HepG2 (cell line): ENCODE data around the gene POLG2. TPM values are rescaled to one million over a fixed set of nuclear protein-coding genes. Genes with fewer than 3 reads are reported as not detected.

Experiments
- CREM ChIP-seq, 2 experiments: sonication (generic) in 1 of 2; formaldehyde crosslinking in 1 of 2; IDR thresholded peaks; 2 replicates each; pipeline versions ENCODE4 v1.4.0 to v1.6.1; 2016 to 2020; ENCODE audit warnings: antibody characterized with exemption in 1 of 2, mild to moderate bottlenecking in 1 of 2, missing genetic modification reagents in 1 of 2
- FOXC1 ChIP-seq: sonication (generic); formaldehyde crosslinking; IDR thresholded peaks from 2 replicates; pipeline ENCODE4 v1.8.0; 2022; ENCODE audit warnings: mild to moderate bottlenecking, missing genetic modification reagents, borderline replicate concordance
- HNF4G ChIP-seq, 2 experiments: sonication (generic) in 1 of 2; formaldehyde crosslinking in 1 of 2; IDR thresholded peaks; 2 replicates each; pipeline versions ENCODE4 v1.4.0 to v1.6.1; 2011 to 2020; ENCODE audit warnings: borderline replicate concordance in 2 of 2, low read depth in 2 of 2, mild to moderate bottlenecking in 2 of 2, low read length in 1 of 2, missing genetic modification reagents in 1 of 2, moderate library complexity in 1 of 2
- NFKB2 ChIP-seq: sonication (generic); formaldehyde crosslinking; IDR thresholded peaks from 2 replicates; pipeline ENCODE4 v1.4.0; 2020; ENCODE audit warnings: missing genetic modification reagents, borderline replicate concordance
- SRSF1 ChIP-seq: fragments of 200-400 bp; formaldehyde crosslinking; optimal IDR thresholded peaks from 2 replicates; pipeline ENCODE3; 2017; ENCODE audit warnings: mild to moderate bottlenecking, low read depth, low read length, moderate library complexity
- ZNF326 ChIP-seq: sonication (generic); formaldehyde crosslinking; IDR thresholded peaks from 2 replicates; pipeline ENCODE4 v1.4.0; 2020; ENCODE audit warnings: missing genetic modification reagents, borderline replicate concordance
- ZNF557 ChIP-seq: sonication (generic); formaldehyde crosslinking; IDR thresholded peaks from 2 replicates; pipeline ENCODE4 v1.4.0; 2020; ENCODE audit warnings: missing genetic modification reagents
- ZNF747 ChIP-seq: sonication (generic); formaldehyde crosslinking; IDR thresholded peaks from 2 replicates; pipeline ENCODE4 v1.8.1; 2023; ENCODE audit warnings: missing genetic modification reagents, mild to moderate bottlenecking, borderline replicate concordance
- polyA plus RNA-seq, 8 experiments: library from polyadenylated mRNA; depleted of rRNA in 3 of 8; stranded (reverse) in 7 of 8; unstranded in 1 of 8; fragments of >200 nt; fragmentation: Illumina TruSeq in 4 of 8; extraction: Trizol in 4 of 8; gene quantifications; 2 replicates each; pipeline versions ENCODE4 v1.2.1 to v1.2.3, GENCODE V29; 2011 to 2016; ENCODE audit warnings: low read depth in 4 of 8, missing spikeins in 1 of 8, mixed read lengths in 1 of 8; ENCODE audit not compliant: insufficient read depth in 1 of 8
- total RNA-seq, 5 experiments: library from RNA; depleted of rRNA; stranded (reverse); fragments of >200 nt; fragmentation: Illumina TruSeq; extraction: Trizol; gene quantifications; 2 replicates each; pipeline ENCODE4 v1.2.3, GENCODE V29; 2016; ENCODE audit warnings: low read depth in 1 of 5
- TF ChIP-seq, protein P1 (sequence below): sonication (generic); formaldehyde crosslinking; IDR thresholded peaks from 2 replicates; pipeline ENCODE4 v1.5.0; 2020; ENCODE audit warnings: mild to moderate bottlenecking, missing genetic modification reagents, borderline replicate concordance
- TF ChIP-seq, protein P2 (sequence below): sonication (generic); formaldehyde crosslinking; IDR thresholded peaks from 2 replicates; pipeline ENCODE4 v1.4.0; 2020; ENCODE audit warnings: low read depth, mild to moderate bottlenecking, missing genetic modification reagents
- TF ChIP-seq, protein P3 (sequence below): sonication (generic); formaldehyde crosslinking; IDR thresholded peaks from 2 replicates; pipeline ENCODE4 v1.4.0; 2020; ENCODE audit warnings: mild to moderate bottlenecking, missing genetic modification reagents
- TF ChIP-seq, protein P4 (sequence below): sonication (generic); formaldehyde crosslinking; IDR thresholded peaks from 2 replicates; pipeline ENCODE4 v1.8.0; 2022; ENCODE audit warnings: missing genetic modification reagents, low read depth, mild to moderate bottlenecking, borderline replicate concordance
- TF ChIP-seq, protein P5 (sequence below): sonication (generic); formaldehyde crosslinking; IDR thresholded peaks from 2 replicates; pipeline ENCODE4 v1.4.0; 2020; ENCODE audit warnings: missing genetic modification reagents
- TF ChIP-seq, protein P6 (sequence below): sonication (generic); formaldehyde crosslinking; IDR thresholded peaks from 2 replicates; pipeline ENCODE4 v1.5.0; 2020; ENCODE audit warnings: mild to moderate bottlenecking, missing genetic modification reagents

POLG2 gene
- total and polyA plus RNA-seq, 2 of the 13 experiments (the other 11 are each of a cell fraction or from before 2014, with no cell fraction given) = 21.1 to 25.5 TPM

DNA sequence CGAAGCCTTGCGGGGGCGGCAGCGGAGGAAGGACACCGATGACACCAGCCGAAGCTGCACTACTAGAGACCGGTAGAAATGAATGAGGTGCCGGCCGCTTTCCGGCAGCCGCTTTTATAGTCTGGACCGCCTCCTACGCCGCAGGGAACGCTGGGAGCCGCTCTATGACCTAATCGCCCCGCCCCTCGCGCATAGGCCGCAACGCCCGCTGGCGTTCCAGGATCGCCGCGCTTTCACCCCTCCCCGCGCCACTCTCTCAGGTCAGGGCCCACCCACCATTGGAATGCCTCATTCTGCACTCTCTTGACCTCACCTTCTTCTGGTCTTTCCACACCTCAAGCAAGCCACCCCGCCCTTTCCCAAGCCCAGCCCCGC, 9.3 kb upstream of the POLG2 start, which contains the start of gene DDX5 (continued):
- TF ChIP-seq, protein P1, sequence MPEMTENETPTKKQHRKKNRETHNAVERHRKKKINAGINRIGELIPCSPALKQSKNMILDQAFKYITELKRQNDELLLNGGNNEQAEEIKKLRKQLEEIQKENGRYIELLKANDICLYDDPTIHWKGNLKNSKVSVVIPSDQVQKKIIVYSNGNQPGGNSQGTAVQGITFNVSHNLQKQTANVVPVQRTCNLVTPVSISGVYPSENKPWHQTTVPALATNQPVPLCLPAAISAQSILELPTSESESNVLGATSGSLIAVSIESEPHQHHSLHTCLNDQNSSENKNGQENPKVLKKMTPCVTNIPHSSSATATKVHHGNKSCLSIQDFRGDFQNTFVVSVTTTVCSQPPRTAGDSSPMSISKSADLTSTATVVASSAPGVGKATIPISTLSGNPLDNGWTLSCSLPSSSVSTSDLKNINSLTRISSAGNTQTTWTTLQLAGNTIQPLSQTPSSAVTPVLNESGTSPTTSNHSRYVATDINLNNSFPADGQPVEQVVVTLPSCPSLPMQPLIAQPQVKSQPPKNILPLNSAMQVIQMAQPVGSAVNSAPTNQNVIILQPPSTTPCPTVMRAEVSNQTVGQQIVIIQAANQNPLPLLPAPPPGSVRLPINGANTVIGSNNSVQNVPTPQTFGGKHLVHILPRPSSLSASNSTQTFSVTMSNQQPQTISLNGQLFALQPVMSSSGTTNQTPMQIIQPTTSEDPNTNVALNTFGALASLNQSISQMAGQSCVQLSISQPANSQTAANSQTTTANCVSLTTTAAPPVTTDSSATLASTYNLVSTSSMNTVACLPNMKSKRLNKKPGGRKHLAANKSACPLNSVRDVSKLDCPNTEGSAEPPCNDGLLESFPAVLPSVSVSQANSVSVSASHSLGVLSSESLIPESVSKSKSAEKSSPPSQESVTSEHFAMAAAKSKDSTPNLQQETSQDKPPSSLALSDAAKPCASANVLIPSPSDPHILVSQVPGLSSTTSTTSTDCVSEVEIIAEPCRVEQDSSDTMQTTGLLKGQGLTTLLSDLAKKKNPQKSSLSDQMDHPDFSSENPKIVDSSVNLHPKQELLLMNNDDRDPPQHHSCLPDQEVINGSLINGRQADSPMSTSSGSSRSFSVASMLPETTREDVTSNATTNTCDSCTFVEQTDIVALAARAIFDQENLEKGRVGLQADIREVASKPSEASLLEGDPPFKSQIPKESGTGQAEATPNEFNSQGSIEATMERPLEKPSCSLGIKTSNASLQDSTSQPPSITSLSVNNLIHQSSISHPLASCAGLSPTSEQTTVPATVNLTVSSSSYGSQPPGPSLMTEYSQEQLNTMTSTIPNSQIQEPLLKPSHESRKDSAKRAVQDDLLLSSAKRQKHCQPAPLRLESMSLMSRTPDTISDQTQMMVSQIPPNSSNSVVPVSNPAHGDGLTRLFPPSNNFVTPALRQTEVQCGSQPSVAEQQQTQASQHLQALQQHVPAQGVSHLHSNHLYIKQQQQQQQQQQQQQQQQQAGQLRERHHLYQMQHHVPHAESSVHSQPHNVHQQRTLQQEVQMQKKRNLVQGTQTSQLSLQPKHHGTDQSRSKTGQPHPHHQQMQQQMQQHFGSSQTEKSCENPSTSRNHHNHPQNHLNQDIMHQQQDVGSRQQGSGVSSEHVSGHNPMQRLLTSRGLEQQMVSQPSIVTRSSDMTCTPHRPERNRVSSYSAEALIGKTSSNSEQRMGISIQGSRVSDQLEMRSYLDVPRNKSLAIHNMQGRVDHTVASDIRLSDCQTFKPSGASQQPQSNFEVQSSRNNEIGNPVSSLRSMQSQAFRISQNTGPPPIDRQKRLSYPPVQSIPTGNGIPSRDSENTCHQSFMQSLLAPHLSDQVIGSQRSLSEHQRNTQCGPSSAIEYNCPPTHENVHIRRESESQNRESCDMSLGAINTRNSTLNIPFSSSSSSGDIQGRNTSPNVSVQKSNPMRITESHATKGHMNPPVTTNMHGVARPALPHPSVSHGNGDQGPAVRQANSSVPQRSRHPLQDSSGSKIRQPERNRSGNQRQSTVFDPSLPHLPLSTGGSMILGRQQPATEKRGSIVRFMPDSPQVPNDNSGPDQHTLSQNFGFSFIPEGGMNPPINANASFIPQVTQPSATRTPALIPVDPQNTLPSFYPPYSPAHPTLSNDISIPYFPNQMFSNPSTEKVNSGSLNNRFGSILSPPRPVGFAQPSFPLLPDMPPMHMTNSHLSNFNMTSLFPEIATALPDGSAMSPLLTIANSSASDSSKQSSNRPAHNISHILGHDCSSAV (CRISPR knock-in tag) = no peak
- TF ChIP-seq ZNF747 (CRISPR knock-in tag) (no peak), HNF4G (IDR thresholded peaks at IDR 0.05; ENCODE audit: borderline replicate concordance, low read depth, low read length) (peak; percentile 64; the same call in 1 of the 2 replicates), HNF4G (CRISPR knock-in tag; IDR thresholded peaks at IDR 0.05; ENCODE audit: borderline replicate concordance, low read depth) (peak; percentile 32; the same call in 1 of the 2 replicates), ZNF326 (CRISPR knock-in tag) (no peak), FOXC1 (CRISPR knock-in tag) (no peak; the same call in none of the 2 replicates), SRSF1 (peak; percentile 21), CREM (IDR thresholded peaks at IDR 0.05) (no peak), CREM (CRISPR knock-in tag; IDR thresholded peaks at IDR 0.05) (no peak), ZNF557 (CRISPR knock-in tag) (no peak), NFKB2 (CRISPR knock-in tag) (no peak; the same call in 1 of the 2 replicates)
- TF ChIP-seq, protein P2, sequence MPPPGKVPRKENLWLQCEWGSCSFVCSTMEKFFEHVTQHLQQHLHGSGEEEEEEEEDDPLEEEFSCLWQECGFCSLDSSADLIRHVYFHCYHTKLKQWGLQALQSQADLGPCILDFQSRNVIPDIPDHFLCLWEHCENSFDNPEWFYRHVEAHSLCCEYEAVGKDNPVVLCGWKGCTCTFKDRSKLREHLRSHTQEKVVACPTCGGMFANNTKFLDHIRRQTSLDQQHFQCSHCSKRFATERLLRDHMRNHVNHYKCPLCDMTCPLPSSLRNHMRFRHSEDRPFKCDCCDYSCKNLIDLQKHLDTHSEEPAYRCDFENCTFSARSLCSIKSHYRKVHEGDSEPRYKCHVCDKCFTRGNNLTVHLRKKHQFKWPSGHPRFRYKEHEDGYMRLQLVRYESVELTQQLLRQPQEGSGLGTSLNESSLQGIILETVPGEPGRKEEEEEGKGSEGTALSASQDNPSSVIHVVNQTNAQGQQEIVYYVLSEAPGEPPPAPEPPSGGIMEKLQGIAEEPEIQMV (CRISPR knock-in tag) = no peak
- TF ChIP-seq, protein P3, sequence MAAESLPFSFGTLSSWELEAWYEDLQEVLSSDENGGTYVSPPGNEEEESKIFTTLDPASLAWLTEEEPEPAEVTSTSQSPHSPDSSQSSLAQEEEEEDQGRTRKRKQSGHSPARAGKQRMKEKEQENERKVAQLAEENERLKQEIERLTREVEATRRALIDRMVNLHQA = no peak
- TF ChIP-seq, protein P4, sequence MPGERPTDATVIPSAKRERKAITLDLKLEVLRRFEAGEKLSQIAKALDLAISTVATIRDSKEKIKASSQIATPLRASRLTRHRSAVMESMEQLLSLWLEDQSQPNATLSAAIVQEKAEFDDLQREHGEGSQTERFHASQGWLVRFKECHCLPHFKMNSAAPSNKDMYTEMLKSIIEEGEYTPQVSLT (CRISPR knock-in tag) = peak; percentile 44; the same call in 1 of the 2 replicates
- TF ChIP-seq, protein P5, sequence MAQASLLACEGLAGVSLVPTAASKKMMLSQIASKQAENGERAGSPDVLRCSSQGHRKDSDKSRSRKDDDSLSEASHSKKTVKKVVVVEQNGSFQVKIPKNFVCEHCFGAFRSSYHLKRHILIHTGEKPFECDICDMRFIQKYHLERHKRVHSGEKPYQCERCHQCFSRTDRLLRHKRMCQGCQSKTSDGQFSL (CRISPR knock-in tag) = no peak
- TF ChIP-seq, protein P6, sequence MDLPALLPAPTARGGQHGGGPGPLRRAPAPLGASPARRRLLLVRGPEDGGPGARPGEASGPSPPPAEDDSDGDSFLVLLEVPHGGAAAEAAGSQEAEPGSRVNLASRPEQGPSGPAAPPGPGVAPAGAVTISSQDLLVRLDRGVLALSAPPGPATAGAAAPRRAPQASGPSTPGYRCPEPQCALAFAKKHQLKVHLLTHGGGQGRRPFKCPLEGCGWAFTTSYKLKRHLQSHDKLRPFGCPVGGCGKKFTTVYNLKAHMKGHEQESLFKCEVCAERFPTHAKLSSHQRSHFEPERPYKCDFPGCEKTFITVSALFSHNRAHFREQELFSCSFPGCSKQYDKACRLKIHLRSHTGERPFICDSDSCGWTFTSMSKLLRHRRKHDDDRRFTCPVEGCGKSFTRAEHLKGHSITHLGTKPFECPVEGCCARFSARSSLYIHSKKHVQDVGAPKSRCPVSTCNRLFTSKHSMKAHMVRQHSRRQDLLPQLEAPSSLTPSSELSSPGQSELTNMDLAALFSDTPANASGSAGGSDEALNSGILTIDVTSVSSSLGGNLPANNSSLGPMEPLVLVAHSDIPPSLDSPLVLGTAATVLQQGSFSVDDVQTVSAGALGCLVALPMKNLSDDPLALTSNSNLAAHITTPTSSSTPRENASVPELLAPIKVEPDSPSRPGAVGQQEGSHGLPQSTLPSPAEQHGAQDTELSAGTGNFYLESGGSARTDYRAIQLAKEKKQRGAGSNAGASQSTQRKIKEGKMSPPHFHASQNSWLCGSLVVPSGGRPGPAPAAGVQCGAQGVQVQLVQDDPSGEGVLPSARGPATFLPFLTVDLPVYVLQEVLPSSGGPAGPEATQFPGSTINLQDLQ = no peak
